Breast epithelium (tissue), 4 donors: ENCODE results near the gene NRGN. TPM values are rescaled to one million over a fixed set of nuclear protein-coding genes. Genes with fewer than 3 reads are reported as not detected.

Experiments
- DNase-seq, 2 donors: peaks; one replicate each; pipeline ENCODE4 v3.0.0-alpha.2; 2019; ENCODE audit warnings: low spot score in 2 of 2
- H3K27ac ChIP-seq, 2 donors: fragments of 200-600 bp; sonication (generic) in 1 of 2; one replicate each; pipeline ENCODE4 v1.5.1; 2016 to 2019; ENCODE audit warnings: mild to moderate bottlenecking in 1 of 2
- H3K27me3 ChIP-seq, 2 donors: fragments of 200-600 bp; sonication (generic) in 1 of 2; one replicate each; pipeline versions ENCODE4 v1.5.1 to v1.6.0; 2017 to 2019; ENCODE audit warnings: control low read depth in 1 of 2, mild to moderate bottlenecking in 1 of 2
- H3K36me3 ChIP-seq: fragments of 200-600 bp; one replicate; pipeline ENCODE4 v1.5.1; 2019
- H3K4me1 ChIP-seq, 2 donors: fragments of 200-600 bp; sonication (generic); one replicate each; pipeline ENCODE4 v1.5.1; 2016 to 2019; ENCODE audit warnings: control low read depth in 1 of 2
- H3K4me3 ChIP-seq, 3 donors: fragments of 200-600 bp; sonication (generic); 1 replicate in 2 of 3; 2 replicates in 1 of 3; pipeline ENCODE4 v1.5.1; 2016 to 2019; ENCODE audit warnings: mild to moderate bottlenecking in 3 of 3, moderate library complexity in 2 of 3
- H3K9me3 ChIP-seq, 2 donors: fragments of 200-600 bp; sonication (generic) in 1 of 2; one replicate each; pipeline ENCODE4 v1.5.1; 2016 to 2019; ENCODE audit warnings: control low read depth in 1 of 2
- POLR2A ChIP-seq: fragments of 450-650 bp; IDR thresholded peaks from one replicate; pipeline ENCODE4 v1.6.1; 2016; ENCODE audit warnings: antibody characterized with exemption, mild to moderate bottlenecking, moderate library complexity
- POLR2AphosphoS5 ChIP-seq, 3 donors: sonication (generic); formaldehyde crosslinking; IDR thresholded peaks; one replicate each; pipeline ENCODE4 v1.6.1; 2017; ENCODE audit warnings: antibody characterized with exemption in 3 of 3
- intact Hi-C: fragments of 100-400 bp; cut with DNase I; formaldehyde crosslinking; loops from one replicate; pipeline ENCODE4 v1.15.1; 2023; ENCODE audit warnings: low total_unique reads
- total RNA-seq, 3 donors: library from RNA; depleted of rRNA; stranded (reverse); fragments of >200 nt; gene quantifications; one replicate each; pipeline ENCODE4 v1.1.0, GENCODE V29; 2016
- TF ChIP-seq, protein P1 (sequence below), 3 donors: fragments of 450-650 bp; IDR thresholded peaks; one replicate each; pipeline ENCODE4 v1.5.1; 2016 to 2017; ENCODE audit warnings: antibody characterized with exemption in 3 of 3, mild to moderate bottlenecking in 3 of 3, moderate library complexity in 3 of 3

The NRGN gene
- total RNA-seq, 3 donors from 2014 or later: 0.33 to 0.48 (median 0.44) TPM

DNA sequence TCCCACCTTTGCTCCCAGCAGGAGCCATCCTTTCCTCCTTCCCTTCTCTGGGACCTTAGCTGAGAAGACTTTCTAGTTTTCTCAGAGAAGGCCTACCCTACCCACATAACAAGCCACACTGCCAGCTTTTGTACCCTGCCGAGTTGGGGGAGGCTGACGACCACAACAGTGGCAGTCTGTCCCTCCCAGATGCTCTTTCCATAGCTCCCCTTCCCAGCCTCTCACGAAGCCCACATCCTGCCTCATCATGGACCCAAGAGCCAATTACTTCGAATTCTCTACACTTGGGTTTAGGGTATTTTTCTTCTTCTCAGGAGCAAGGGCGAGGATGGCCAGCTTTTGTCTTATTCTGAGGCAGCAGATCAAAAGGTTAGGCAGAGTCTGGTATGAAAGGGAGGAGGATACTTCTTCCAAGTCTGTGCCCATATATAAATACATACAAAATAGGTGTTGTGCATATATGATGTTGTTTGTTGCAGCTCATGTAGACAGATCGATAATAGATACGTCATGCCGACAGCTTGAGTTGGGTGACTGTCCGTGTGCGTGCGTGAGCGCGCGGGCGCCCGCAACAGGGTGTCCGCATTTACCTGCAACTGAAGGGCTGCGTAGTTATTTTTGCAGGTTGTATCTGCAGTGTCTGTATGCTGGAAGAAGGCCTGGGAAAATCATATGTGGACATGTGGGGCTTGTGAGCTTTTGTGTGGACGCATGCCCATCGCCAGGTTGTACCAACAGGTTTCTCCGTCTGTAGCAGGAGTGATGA, 846 bp upstream of the NRGN start:
- H3K36me3 ChIP-seq: no peaks in the 10 kb centered on the region
- peaks cover 0 to 9% of the 10 kb centered on the region in 2 donors for H3K4me1 ChIP-seq
- no peak for DNase-seq
- H3K4me3 ChIP-seq: peak overlapping the region; percentile 49 to 79 (median 63)
- no peaks in the 10 kb centered on the region for H3K9me3 ChIP-seq
- intact Hi-C loops: no loop called here
- peak overlapping the region in 1 of 2 donors; percentile 25 for H3K27ac ChIP-seq
- TF ChIP-seq POLR2AphosphoS5 (IDR thresholded peaks at IDR 0.05): no peak
- TF ChIP-seq, protein P1, sequence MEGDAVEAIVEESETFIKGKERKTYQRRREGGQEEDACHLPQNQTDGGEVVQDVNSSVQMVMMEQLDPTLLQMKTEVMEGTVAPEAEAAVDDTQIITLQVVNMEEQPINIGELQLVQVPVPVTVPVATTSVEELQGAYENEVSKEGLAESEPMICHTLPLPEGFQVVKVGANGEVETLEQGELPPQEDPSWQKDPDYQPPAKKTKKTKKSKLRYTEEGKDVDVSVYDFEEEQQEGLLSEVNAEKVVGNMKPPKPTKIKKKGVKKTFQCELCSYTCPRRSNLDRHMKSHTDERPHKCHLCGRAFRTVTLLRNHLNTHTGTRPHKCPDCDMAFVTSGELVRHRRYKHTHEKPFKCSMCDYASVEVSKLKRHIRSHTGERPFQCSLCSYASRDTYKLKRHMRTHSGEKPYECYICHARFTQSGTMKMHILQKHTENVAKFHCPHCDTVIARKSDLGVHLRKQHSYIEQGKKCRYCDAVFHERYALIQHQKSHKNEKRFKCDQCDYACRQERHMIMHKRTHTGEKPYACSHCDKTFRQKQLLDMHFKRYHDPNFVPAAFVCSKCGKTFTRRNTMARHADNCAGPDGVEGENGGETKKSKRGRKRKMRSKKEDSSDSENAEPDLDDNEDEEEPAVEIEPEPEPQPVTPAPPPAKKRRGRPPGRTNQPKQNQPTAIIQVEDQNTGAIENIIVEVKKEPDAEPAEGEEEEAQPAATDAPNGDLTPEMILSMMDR (IDR thresholded peaks at IDR 0.05): no peak
- TF ChIP-seq POLR2A: no peak
- H3K27me3 ChIP-seq: no peaks in the 10 kb centered on the region

DNA sequence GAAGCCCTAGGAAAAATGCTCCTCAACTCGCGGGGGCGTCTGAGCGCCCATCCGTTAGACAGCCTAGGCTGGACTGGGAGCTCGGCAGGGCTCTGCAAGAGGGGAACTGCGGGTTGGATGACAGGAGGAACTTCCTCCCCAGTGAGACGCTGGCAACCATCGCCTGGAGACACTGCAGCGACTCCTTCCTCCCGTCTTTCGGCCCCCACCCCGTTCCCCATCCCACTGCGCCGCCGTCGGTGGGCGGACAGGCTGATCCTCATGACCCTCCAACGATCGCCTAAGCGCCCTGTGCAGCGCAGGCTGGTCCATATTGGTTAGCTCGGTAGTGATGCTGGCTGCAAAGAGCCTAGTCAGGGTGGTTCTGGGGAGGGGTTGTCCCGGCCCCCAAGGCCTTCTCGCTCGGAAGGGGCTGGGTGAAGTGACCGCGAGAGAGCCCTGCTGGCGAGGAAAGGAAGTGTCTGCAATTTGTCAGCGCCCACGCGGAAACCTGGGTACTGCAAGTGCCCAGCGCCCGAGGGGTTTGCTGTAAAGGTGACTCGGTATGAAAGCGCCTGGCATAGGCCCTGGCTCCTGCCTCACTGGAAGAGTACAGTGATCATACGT, 638 bp downstream of the NRGN start:
- peak; percentile 49 to 76 for DNase-seq
- no peaks in the 10 kb centered on the region for H3K9me3 ChIP-seq
- peak overlapping the region; percentile 49 to 79 (median 63) for H3K4me3 ChIP-seq
- peaks cover 0 to 5% of the 10 kb centered on the region in 2 donors for H3K27me3 ChIP-seq
- peaks cover 0 to 9% of the 10 kb centered on the region in 2 donors for H3K4me1 ChIP-seq
- intact Hi-C loops: no loop called here
- TF ChIP-seq, protein P1 (IDR thresholded peaks at IDR 0.05): peak in 2 of 3 donors; percentile 56 to 65
- no peak for TF ChIP-seq POLR2AphosphoS5 (IDR thresholded peaks at IDR 0.05)
- H3K27ac ChIP-seq: peak overlapping the region in 1 of 2 donors; percentile 26
- H3K36me3 ChIP-seq: no peaks in the 10 kb centered on the region

DNA sequence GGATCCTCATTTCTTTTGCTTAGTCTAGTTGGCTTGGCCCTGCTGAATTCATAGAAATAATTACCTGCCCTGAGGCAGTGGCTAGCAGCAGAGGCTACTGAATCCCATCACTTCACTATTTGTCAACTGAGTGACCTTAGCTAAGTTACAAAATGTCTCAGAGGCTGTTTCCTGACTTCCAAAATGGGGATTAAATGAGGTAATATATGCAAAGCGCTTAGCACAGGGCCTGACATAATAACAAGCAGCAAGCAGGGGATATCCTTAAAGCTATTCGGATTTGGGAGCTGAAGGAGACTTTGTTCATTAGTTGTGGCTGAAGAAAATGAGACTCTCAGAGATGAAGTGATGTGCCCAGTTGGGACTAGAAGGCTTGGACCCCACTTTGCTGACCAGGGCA, 2.8 kb downstream of the NRGN start:
- peaks cover 0 to 6% of the 10 kb centered on the region in 2 donors for H3K27me3 ChIP-seq
- DNase-seq: no peak
- intact Hi-C loops: no loop called here
- H3K4me1 ChIP-seq: peaks cover 0 to 9% of the 10 kb centered on the region in 2 donors
- TF ChIP-seq POLR2AphosphoS5 (IDR thresholded peaks at IDR 0.05) (no peak), POLR2A (no peak)
- TF ChIP-seq, protein P1 (IDR thresholded peaks at IDR 0.05): no peak
- H3K27ac ChIP-seq: no peak overlapping the region
- no peaks in the 10 kb centered on the region for H3K9me3 ChIP-seq
- no peak overlapping the region for H3K4me3 ChIP-seq
- H3K36me3 ChIP-seq: no peaks in the 10 kb centered on the region

DNA sequence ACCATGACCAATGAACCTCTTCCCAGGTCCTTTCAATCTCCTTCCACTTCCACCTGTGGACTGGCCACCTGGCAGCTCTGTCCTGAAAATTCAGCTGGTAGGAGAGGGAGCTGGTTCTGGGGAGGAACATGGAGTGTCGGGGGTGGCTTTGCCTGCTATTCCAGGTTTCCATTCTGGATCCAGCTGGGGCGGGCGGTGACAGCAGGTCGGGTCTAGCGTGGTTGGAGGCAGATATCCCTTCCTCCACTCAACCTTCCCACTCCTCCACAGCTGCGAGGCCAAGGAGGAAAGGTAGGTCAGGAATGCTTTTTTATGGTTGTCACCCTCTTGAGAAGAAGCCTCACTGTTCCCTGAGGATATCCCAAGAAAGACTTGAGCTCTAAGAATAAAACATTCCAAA, 3.3 kb downstream of the NRGN start:
- Histone ChIP-seq H3K27me3 (peaks cover 0 to 6% of the 10 kb centered on the region in 2 donors), H3K4me3 (no peak overlapping the region), H3K4me1 (peaks cover 0 to 9% of the 10 kb centered on the region in 2 donors), H3K36me3 (no peaks in the 10 kb centered on the region), H3K9me3 (no peaks in the 10 kb centered on the region), H3K27ac (no peak overlapping the region)
- DNase-seq: no peak
- intact Hi-C loops: no loop called here
- TF ChIP-seq POLR2AphosphoS5 (IDR thresholded peaks at IDR 0.05) (no peak), POLR2A (no peak)
- TF ChIP-seq, protein P1 (IDR thresholded peaks at IDR 0.05): no peak

DNA sequence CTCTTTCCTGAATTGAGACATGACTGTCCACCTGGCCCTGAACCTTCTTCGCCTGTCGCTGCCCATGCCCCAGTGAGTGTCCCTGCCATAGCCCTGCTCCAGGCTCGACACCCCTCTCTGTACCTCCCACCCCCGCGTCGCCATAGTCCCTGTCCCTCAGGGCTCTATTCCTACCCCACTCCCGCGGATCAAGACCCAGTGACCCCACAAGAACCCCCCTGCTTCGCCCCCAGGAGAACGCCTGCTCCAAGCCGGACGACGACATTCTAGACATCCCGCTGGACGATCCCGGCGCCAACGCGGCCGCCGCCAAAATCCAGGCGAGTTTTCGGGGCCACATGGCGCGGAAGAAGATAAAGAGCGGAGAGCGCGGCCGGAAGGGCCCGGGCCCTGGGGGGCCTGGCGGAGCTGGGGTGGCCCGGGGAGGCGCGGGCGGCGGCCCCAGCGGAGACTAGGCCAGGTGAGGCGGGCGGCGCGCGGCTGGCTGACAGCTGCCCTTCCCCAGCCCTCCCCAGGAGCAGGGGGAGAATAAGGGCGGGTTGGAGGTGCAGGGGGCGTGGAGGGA, 5.6 kb downstream of the NRGN start:
- peaks cover 0 to 6% of the 10 kb centered on the region in 2 donors for H3K27me3 ChIP-seq
- H3K36me3 ChIP-seq: no peaks in the 10 kb centered on the region
- intact Hi-C loops: no loop called here
- H3K4me1 ChIP-seq: peaks cover 0 to 6% of the 10 kb centered on the region in 2 donors
- peak overlapping the region in 2 of 3 donors; percentile 63 to 74 for H3K4me3 ChIP-seq
- no peak for DNase-seq
- no peaks in the 10 kb centered on the region for H3K9me3 ChIP-seq
- no peak overlapping the region for H3K27ac ChIP-seq
- no peak for TF ChIP-seq POLR2AphosphoS5 (IDR thresholded peaks at IDR 0.05)
- TF ChIP-seq, protein P1 (IDR thresholded peaks at IDR 0.05): no peak
- TF ChIP-seq POLR2A: no peak
